ENCODE measurements around the gene BSPRY.
"Not testable (repeated sequence)": the region's sequence is repeated elsewhere in the genome, so short reads cannot be mapped to it uniquely, and the experiment has no call there.

The BSPRY gene

GRCh38 chr9:113352411-113352810 is 3.1 kb downstream of the BSPRY start:
- H3K36me3 ChIP-seq, result peaks cover 14% of the 10 kb centered on the region; the same call in 1 of the 2 replicates
- H4K20me1 ChIP-seq, result no peaks in the 10 kb centered on the region
- H3K4me3 ChIP-seq, result no peak overlapping the region
- H3K27ac ChIP-seq, result no peak overlapping the region
- no peaks in the 10 kb centered on the region for H3K9me3 ChIP-seq
- no peak overlapping the region for H3K4me2 ChIP-seq
- TF ChIP-seq Cebpa-rat (IDR thresholded peaks at IDR 0.05), result no peak
- no peak overlapping the region for H3K9ac ChIP-seq
- peaks cover 28% of the 10 kb centered on the region for H3K4me1 ChIP-seq
- H3K27me3 ChIP-seq, result peaks cover 20% of the 10 kb centered on the region

GRCh38 chr9:113355040-113355596 is 5.8 kb downstream of the BSPRY start:
- no peak overlapping the region for H3K4me3 ChIP-seq
- no peak overlapping the region for H3K9ac ChIP-seq
- H3K27ac ChIP-seq, result no peak overlapping the region
- TF ChIP-seq Cebpa-rat (IDR thresholded peaks at IDR 0.05), result no peak
- peaks cover 5% of the 10 kb centered on the region for H3K27me3 ChIP-seq
- peaks cover 23% of the 10 kb centered on the region for H3K4me1 ChIP-seq
- H3K36me3 ChIP-seq, result peaks cover 21% of the 10 kb centered on the region; the same call in 1 of the 2 replicates
- no peaks in the 10 kb centered on the region for H3K9me3 ChIP-seq
- no peak overlapping the region for H3K4me2 ChIP-seq
- H4K20me1 ChIP-seq, result no peaks in the 10 kb centered on the region

GRCh38 chr9:113356686-113357292 is 7.4 kb downstream of the BSPRY start:
- H3K27ac ChIP-seq, result no peak overlapping the region
- no peaks in the 10 kb centered on the region for H4K20me1 ChIP-seq
- no peak for TF ChIP-seq Cebpa-rat (IDR thresholded peaks at IDR 0.05)

GRCh38 chr9:113359385-113359784 is 10.0 kb downstream of the BSPRY start:
- TF ChIP-seq Cebpa-rat (IDR thresholded peaks at IDR 0.05), result no peak

More at GRCh38 chr9:113356686-113357292, 7.4 kb downstream of the BSPRY start:
- Histone ChIP-seq H3K27me3 (no peaks in the 10 kb centered on the region), H3K4me1 (peaks cover 6% of the 10 kb centered on the region), H3K4me3 (no peak overlapping the region), H3K36me3 (peaks cover 27% of the 10 kb centered on the region; the same call in 1 of the 2 replicates), H3K4me2 (no peak overlapping the region), H3K9me3 (no peaks in the 10 kb centered on the region), H3K9ac (no peak overlapping the region)

GRCh38 chr9:113360242-113360842 is 11.0 kb downstream of the BSPRY start:
- TF ChIP-seq Cebpa-rat (IDR thresholded peaks at IDR 0.05), result no peak
- Histone ChIP-seq H3K4me3 (no peak overlapping the region), H3K27ac (no peak overlapping the region), H3K9ac (no peak overlapping the region), H3K9me3 (no peaks in the 10 kb centered on the region), H3K36me3 (peaks cover 23% of the 10 kb centered on the region; the same call in 1 of the 2 replicates), H3K27me3 (no peaks in the 10 kb centered on the region), H3K4me2 (no peak overlapping the region), H3K4me1 (no peaks in the 10 kb centered on the region), H4K20me1 (no peaks in the 10 kb centered on the region)

More at GRCh38 chr9:113359385-113359784, 10.0 kb downstream of the BSPRY start:
- H3K9me3 ChIP-seq, result no peaks in the 10 kb centered on the region
- H4K20me1 ChIP-seq, result no peaks in the 10 kb centered on the region
- no peak overlapping the region for H3K27ac ChIP-seq
- no peak overlapping the region for H3K9ac ChIP-seq
- no peaks in the 10 kb centered on the region for H3K4me1 ChIP-seq
- H3K36me3 ChIP-seq, result peaks cover 27% of the 10 kb centered on the region; the same call in 1 of the 2 replicates
- H3K4me2 ChIP-seq, result no peak overlapping the region
- H3K27me3 ChIP-seq, result no peaks in the 10 kb centered on the region
- no peak overlapping the region for H3K4me3 ChIP-seq

- no peak overlapping the region for H3K9ac ChIP-seq
- H3K27me3 ChIP-seq, result no peaks in the 10 kb centered on the region
- no peaks in the 10 kb centered on the region for H3K4me1 ChIP-seq
- no peak overlapping the region for H3K4me2 ChIP-seq
- TF ChIP-seq Cebpa-rat (IDR thresholded peaks at IDR 0.05), result no peak
- H4K20me1 ChIP-seq, result no peaks in the 10 kb centered on the region
- H3K4me3 ChIP-seq, result no peak overlapping the region
- H3K36me3 ChIP-seq, result peaks cover 13% of the 10 kb centered on the region; the same call in 1 of the 2 replicates
- no peak overlapping the region for H3K27ac ChIP-seq
- no peaks in the 10 kb centered on the region for H3K9me3 ChIP-seq
Measured at GRCh38 chr9:113361304-113362018, 12.1 kb downstream of the BSPRY start.

GRCh38 chr9:113363336-113363735 is 14.0 kb downstream of the BSPRY start:
- Histone ChIP-seq H3K9ac (no peak overlapping the region), H4K20me1 (no peaks in the 10 kb centered on the region), H3K9me3 (no peaks in the 10 kb centered on the region), H3K36me3 (peaks cover 11% of the 10 kb centered on the region; the same call in 1 of the 2 replicates), H3K27me3 (no peaks in the 10 kb centered on the region), H3K4me1 (no peaks in the 10 kb centered on the region), H3K4me3 (no peak overlapping the region), H3K27ac (no peak overlapping the region), H3K4me2 (no peak overlapping the region)
- no peak for TF ChIP-seq Cebpa-rat (IDR thresholded peaks at IDR 0.05)

- H3K4me2 ChIP-seq, result no peak overlapping the region
- H3K27ac ChIP-seq, result no peak overlapping the region
- H3K27me3 ChIP-seq, result no peaks in the 10 kb centered on the region
Measured at GRCh38 chr9:113364951-113365350, 15.6 kb downstream of the BSPRY start.

GRCh38 chr9:113365652-113366051 is 16.3 kb downstream of the BSPRY start:
- H3K4me3 ChIP-seq, H3K27ac ChIP-seq, H3K9me3 ChIP-seq, H3K4me1 ChIP-seq, H3K27me3 ChIP-seq, H3K4me2 ChIP-seq, H4K20me1 ChIP-seq, H3K36me3 ChIP-seq, H3K9ac ChIP-seq: not testable (repeated sequence)

More at GRCh38 chr9:113364951-113365350, 15.6 kb downstream of the BSPRY start:
- no peak overlapping the region for H3K9ac ChIP-seq
- peaks cover 12% of the 10 kb centered on the region; the same call in 1 of the 2 replicates for H3K36me3 ChIP-seq
- no peaks in the 10 kb centered on the region for H3K9me3 ChIP-seq
- H4K20me1 ChIP-seq, result no peaks in the 10 kb centered on the region
- H3K4me3 ChIP-seq, result no peak overlapping the region
- no peaks in the 10 kb centered on the region for H3K4me1 ChIP-seq
- no peak for TF ChIP-seq Cebpa-rat (IDR thresholded peaks at IDR 0.05)

All from BLaER1 (cell line).